G401.6 (cell line): ENCODE results near the gene SF3B5.
"Not testable (repeated sequence)": the region's sequence is repeated elsewhere in the genome, so short reads cannot be mapped to it uniquely, and the experiment has no call there.

Experiments used
- FAIRE-seq: peaks from 2 replicates; lab custom pipeline; 2012; peaks lifted over from hg19 to GRCh38; lab: Jason Lieb, UNC

Gene SF3B5

GRCh38 chr6:144095134-144096002 lies at the start of gene SF3B5:
Gene SF3B5 (minus strand): TSS chr6:144095573. CDS start chr6:144095497, 76 bp downstream.
- peak; percentile 98 for FAIRE-seq

DNA sequence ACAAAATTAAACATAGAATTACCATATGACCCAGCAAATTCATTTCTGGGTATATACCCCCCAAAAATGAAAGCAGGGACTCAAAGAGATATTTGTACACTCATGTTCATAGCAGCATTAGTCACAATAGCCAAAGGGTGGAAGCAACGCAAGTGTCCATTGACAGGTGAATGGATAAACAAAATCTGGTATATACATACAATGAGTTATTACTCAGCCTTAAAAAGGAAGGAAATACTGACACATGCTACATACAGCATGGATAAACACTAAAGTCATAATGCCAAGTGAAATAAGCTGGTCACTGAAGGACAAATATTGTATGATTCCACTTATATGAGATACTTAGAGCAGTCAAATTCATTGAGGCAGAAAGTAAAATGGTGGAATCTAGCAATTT lies 49.6 kb upstream of the SF3B5 start:
- no peak for FAIRE-seq

- FAIRE-seq, result no peak
Observed at GRCh38 chr6:144143878-144144277, 48.5 kb upstream of the SF3B5 start.

DNA sequence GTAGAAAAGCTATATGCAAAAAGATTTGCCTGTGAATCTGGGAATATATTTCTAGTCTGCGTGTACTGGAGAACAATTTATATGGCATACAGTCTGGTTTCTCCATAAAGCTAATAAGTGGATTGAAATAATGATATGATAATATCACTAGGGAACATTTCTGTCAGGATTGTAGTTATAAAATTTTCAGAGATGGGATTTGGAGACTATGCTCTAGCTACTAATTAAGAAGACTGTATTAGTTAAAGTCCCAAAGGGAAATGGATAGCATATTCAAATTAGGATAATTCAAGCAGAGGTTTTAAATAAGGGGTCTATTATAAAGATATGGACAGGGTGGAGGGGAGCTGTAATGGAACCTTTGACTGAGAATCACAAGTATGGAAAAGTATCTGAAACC lies 47.7 kb upstream of the SF3B5 start:
- FAIRE-seq, result no peak

GRCh38 chr6:144141470-144141869 lies 46.1 kb upstream of the SF3B5 start:
- FAIRE-seq, result no peak

DNA sequence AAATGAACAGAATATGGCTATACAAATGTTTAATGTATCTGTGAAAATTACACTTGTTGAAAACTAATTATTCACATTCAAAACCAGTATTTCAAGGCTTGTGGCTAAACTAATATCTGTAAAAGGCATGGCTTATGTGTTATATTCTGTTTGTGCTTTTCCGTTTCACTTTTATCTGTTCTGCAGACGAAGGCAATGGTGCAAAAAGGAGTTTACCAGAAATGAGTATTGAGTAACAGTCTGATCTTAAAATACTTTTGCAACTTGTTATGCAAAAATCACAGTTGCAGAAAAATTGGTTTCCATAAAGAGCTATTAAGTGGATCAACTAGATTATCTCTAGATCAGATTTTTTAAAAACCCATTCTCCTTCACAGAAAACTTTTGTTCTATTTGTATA lies 45.5 kb upstream of the SF3B5 start:
- no peak for FAIRE-seq

- no peak for FAIRE-seq
Observed at GRCh38 chr6:144139817-144140216, 44.4 kb upstream of the SF3B5 start.

GRCh38 chr6:144138542-144138941 lies 43.2 kb upstream of the SF3B5 start:
- no peak for FAIRE-seq

DNA sequence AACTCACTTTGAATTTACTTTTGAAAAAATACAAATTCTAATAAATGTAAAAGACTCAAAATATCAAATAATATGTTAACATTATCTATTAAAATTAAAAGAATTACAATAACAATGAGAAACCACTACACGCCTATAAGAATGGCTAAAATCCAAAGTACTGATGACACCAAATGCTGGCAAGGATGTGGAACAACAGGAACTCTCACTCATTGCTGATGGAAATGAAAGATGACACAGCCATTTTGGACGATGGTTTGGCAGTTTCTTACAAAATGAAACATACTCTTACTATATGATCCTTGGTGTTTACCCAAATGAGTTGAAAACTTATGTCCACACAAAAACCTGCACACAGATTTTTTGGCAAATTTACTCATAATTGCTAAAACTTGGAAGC lies 39.4 kb upstream of the SF3B5 start:
- no peak for FAIRE-seq

DNA sequence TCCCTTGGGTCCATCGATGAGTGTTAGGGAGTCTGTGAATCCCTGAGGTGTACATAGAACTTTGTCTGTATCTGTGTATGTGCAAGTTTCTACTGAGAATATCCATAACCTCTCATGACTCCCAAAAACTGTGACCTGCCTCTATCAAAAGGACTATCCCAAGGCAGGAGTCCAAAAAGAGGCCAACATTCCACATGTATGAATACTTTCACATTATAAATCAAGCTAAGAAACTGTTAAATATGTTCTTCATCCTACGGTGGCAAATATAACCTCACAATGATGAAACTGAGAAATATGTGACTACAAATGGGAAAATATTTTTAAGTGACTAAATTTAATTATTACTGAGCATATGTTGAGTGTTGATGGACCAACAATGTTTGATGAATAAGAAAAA lies 38.8 kb upstream of the SF3B5 start:
- no peak for FAIRE-seq

GRCh38 chr6:144133225-144133821 lies 38.0 kb upstream of the SF3B5 start:
- no peak for FAIRE-seq

DNA sequence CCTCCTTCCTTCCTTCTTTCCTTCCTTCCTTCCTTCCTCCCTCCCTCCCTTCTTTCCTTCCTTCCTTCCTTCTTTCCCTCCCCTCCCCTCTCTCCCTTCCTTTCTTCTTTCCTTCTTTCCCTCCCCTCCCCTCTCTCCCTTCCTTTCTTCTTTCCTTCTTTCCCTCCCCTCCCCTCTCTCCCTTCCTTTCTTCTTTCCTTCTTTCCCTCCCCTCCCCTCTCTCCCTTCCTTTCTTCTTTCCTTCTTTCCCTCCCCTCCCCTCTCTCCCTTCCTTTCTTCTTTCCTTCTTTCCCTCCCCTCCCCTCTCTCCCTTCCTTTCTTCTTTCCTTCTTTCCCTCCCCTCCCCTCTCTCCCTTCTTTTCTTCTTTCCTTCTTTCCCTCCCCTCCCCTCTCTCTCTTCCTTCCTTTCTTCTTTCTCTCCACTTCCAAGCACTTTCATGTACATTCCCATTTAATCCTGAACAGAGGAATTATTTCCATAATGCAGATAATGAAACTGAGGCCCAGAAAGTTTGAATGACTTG lies 36.9 kb upstream of the SF3B5 start:
- FAIRE-seq, result not testable (repeated sequence)

- FAIRE-seq, result no peak
Observed at GRCh38 chr6:144131248-144131709, 35.9 kb upstream of the SF3B5 start.

GRCh38 chr6:144129469-144129868 lies 34.1 kb upstream of the SF3B5 start:
- FAIRE-seq, result no peak

DNA sequence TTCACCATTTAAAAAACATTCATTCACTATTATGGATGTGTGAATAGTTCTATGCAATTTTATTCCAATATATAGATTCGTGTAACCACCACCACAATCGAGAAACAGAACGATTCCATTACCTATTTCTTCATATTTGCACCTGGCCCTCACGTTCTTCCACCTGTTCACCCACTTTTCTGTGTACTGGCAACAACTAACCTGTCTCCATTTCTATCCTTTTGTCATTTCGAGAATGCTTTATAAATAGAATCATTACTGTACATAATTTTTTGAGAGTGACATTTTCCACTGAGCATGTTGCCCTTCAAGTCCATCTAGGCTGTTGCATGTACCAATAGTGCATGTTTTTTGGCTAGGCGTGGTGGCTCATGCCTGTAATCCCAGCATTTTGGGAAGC lies 31.7 kb upstream of the SF3B5 start:
- no peak for FAIRE-seq

GRCh38 chr6:144123836-144124235 lies 28.5 kb upstream of the SF3B5 start:
- no peak for FAIRE-seq

DNA sequence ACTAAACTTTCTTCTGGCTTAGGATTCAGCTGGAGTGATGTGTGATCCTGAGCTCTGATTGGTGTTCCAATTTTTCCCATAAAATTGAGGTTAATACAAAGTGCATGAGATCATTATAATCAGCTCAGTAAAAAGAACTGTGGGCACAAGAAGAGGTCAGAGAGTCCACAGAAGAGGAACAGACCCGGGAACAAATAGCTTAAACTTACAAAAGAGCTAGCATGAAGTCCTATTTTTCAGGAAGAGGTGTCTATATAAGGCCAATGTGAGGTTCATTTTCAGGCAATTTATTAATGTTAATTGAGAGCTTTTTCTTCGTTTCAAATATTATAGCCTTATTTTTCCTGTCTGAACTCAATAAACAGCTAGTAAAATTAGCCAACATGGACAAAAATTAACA lies 28.0 kb upstream of the SF3B5 start:
- no peak for FAIRE-seq

DNA sequence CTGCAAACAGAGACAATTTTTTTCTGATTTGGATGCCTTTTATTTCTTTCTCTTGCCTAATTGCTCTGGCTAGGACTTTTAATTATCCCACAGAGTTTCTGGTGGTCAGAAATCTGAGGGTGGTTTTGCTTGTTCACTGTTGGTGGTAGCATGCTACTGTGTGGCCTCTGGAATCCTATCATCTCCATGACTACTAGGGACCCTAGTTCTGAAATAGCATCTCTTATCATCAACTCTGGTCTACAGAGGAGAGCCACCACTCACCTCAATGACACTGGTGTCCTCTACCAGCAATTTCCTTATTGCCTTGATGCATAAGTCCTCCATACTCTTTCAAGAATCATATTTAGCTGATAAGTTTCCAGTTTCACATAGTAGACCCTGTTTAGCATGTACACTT lies 27.5 kb upstream of the SF3B5 start:
- no peak for FAIRE-seq

DNA sequence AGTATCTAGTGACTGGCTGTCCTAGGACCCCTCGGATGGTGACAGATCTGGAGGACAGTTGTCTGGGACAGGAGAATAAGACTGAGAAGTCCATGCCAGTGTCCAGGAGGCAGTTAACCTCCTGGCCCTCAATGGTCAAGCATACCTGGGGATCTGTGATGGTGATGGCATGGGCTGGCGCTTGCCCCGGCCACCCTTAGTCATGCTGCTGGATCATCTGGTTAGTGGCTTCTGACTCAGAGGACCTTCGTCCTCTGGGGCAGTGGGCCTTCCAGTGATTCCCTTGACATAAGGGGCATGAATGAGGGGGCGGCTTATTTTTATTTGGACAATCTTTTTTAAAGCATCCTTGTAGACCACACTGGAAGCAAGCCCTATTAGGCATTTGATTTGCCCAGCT lies 24.0 kb upstream of the SF3B5 start:
- FAIRE-seq, result no peak

GRCh38 chr6:144115219-144115618 lies 19.8 kb upstream of the SF3B5 start:
- no peak for FAIRE-seq

DNA sequence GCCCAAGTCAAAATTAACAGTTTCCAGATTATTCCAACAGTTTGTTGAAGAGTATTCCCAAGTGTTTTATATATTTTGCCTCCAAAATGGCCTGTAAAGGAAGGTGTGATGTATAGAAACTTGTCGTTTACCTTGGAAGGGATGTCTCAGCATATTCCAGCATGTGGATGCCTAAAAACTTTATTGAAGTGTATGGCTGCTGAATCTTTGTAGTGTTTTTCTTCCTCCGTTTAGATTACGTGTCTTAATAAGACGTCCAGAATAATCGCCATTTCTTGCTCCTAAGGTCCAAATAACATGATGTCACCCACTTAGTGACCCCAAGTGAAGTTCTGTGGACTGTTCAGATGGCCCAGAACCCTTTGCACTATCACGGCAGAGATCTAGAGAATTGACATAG lies 18.0 kb upstream of the SF3B5 start:
- FAIRE-seq, result no peak

- FAIRE-seq, result no peak
Observed at GRCh38 chr6:144110210-144110609, 14.8 kb upstream of the SF3B5 start.

DNA sequence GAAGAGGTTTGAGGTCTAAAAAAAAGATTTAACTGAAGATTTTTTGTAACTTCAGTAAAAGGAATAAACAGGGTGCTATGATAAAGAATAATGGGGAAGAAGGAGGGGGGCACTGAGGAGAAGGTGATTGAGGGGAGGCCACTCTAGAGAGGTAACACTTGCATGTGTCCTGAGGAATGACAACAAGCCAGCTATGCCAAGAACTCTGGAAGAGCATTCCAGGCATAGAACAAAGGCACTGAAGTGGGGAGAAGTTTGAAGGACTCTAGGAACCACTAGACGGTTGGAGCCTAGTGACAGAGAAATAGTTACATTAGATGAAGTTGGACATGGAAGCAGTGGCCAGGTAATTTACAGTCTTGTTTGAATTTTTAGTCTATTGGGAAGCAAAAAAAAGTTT lies 10.8 kb upstream of the SF3B5 start:
- FAIRE-seq, result no peak
